GM12865 (cell line): ENCODE data around the gene GGA2.
"Not testable (repeated sequence)": the region's sequence is repeated elsewhere in the genome, so short reads cannot be mapped to it uniquely, and the experiment has no call there.

Experiments
- DNase-seq: peaks from one replicate; pipeline ENCODE4 v3.0.0; 2010; ENCODE audit warnings: low read depth
- H3K4me3 ChIP-seq: 2 replicates; pipeline ENCODE4 v1.5.1; 2011; ENCODE audit warnings: mild to moderate bottlenecking, low read depth, low read length, control low read depth
- TF ChIP-seq, protein P1 (sequence below): IDR thresholded peaks from 2 replicates; pipeline ENCODE4 v1.5.1; 2011; ENCODE audit warnings: low read length, control low read depth, low read depth, inconsistent platforms; ENCODE audit not compliant: insufficient read depth; ENCODE audit errors: missing control alignments

Gene GGA2

DNA sequence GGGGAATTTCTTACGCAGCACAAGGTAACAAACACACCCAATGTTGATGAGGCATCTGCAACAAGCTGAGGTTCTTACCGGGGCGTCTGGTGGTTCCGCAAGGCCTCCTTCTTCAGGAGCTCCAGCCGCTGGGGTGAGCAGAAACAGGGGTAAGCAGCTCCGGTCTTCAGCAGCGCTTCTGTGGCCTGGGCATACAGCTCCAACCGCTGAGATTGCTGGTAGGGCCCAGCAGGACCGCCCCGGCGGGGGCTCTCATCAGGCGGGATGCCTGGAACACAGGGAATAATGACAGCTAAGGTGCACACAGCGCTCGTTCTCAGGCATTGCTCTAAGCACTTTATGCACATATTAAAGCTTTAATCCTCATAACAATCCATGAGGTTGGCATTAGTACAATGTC is 34.1 kb upstream of the GGA2 start:
- TF ChIP-seq, protein P1, sequence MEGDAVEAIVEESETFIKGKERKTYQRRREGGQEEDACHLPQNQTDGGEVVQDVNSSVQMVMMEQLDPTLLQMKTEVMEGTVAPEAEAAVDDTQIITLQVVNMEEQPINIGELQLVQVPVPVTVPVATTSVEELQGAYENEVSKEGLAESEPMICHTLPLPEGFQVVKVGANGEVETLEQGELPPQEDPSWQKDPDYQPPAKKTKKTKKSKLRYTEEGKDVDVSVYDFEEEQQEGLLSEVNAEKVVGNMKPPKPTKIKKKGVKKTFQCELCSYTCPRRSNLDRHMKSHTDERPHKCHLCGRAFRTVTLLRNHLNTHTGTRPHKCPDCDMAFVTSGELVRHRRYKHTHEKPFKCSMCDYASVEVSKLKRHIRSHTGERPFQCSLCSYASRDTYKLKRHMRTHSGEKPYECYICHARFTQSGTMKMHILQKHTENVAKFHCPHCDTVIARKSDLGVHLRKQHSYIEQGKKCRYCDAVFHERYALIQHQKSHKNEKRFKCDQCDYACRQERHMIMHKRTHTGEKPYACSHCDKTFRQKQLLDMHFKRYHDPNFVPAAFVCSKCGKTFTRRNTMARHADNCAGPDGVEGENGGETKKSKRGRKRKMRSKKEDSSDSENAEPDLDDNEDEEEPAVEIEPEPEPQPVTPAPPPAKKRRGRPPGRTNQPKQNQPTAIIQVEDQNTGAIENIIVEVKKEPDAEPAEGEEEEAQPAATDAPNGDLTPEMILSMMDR: no peak
- no peak for DNase-seq
- H3K4me3 ChIP-seq: no peak overlapping the region

DNA sequence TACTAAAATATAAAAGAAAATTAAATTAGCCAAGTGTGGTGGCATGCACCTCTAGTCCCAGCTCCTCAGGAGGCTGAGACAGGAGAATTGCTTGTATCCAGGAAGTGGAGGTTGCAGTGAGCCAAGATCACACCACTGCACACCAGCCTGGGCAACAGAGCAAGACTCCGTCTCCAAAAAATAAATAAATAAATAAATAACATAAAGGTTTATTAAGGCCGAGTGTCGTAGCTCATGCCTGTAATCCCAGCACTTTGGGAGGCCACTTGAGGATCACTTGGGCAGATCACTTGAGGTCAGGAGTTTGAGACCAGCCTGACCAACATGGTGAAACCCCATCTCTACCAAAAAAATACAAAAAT is 30.5 kb upstream of the GGA2 start:
- DNase-seq, H3K4me3 ChIP-seq: not testable (repeated sequence)

DNA sequence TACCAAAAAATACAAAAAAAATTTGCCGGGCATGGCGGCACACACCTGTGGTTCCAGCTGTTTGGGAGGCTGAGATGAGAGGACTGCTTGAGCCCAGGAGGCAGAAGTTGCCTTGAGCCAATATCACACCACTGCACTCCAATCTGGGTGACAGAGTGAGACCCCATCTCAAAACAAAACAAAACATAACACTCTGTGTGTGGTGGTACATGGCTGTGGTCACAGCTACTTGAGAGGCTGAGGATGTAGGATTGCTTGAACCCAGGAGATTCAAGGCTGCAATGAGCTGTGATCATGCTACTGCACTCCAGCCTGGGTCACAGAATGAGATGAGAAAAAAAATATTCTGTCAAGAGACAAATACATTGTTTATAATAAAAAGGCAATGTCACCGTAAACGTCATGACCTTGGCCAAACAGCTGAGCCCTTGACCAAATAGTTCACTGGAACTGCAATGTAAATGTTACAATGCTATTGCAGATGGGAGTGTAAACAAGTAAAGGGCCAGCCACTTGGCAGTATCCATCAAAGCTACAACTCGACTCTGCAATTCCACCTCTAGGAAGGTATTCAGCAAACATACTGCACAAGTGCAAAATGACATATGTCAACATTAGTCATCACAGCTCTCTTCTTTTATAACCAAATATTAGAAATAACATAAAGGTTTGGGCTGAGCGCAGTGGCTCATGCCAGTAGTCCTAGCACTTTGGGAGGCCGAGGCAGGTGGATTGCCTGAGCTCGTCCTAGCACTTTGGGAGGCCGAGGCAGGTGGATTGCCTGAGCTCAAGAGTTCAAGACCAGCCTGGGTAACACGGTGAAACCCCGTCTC is 29.9 kb upstream of the GGA2 start:
- DNase-seq: no peak
- TF ChIP-seq, protein P1: no peak
- H3K4me3 ChIP-seq: no peak overlapping the region

DNA sequence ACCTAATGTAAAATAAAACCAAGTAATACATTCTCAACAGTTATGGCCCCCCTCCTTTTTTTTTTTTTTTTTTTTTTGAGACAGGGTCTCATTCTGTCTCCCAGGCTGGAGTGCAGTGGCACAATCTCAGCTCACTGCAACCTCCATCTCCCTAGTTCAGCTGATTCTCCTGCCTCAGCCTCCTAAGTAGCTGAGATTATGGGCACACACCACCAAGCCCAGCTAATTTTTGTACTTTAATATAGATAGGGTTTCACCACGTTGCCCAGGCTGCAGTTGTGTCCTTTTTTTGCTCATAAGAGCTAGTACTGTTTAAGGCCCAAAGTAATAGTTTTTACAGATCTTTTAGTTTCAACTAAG is 28.6 kb upstream of the GGA2 start:
- TF ChIP-seq, protein P1: no peak
- DNase-seq: no peak
- no peak overlapping the region for H3K4me3 ChIP-seq

DNA sequence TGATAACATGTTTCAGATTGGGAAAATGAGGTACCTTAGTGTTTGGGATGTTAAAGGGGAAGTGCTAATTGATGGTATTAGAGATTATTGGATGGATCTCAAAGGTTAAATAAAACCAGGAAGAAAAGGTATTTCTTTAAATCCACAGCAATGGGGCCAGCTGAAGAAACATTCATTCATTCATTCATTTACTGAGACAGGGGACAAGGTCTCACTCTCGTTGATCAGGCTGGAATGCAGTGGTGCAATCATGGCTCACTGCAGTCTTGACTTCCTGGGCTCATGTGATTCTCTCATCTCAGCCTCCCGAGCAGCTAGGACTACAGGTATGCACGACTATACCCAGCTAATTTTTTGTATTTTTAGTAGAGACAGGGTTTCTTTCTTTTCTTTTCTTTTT is 27.1 kb upstream of the GGA2 start:
- TF ChIP-seq, protein P1: no peak
- DNase-seq: no peak

DNA sequence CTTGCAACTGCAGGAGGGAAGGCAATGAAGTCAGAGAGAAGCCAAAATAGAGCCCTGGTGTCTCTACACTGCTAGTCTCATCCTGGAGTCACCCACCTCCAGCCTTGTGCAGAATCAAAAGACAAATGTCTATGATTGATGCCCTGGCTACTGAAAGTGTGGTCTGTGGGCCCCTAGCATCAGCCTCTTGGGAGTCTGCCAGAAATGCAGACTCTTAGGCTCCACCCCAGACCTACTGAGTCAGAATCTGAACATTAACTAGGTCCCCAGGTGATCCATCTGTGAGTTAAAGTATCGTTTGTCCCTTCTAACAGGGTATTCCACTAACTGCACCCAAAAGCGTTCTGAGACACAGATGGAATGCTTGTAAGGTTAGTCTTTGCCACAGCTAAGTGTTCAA is 25.6 kb upstream of the GGA2 start:
- DNase-seq: no peak
- TF ChIP-seq, protein P1: no peak
- no peak overlapping the region for H3K4me3 ChIP-seq

More for the DNA sequence above, 27.1 kb upstream of the GGA2 start:
- H3K4me3 ChIP-seq: no peak overlapping the region

- DNase-seq: no peak
- TF ChIP-seq, protein P1: no peak
- no peak overlapping the region for H3K4me3 ChIP-seq
These were observed 24.9 kb upstream of the GGA2 start for GRCh38 chr16:23534868-23535860.
